HEK293 (cell line): ENCODE measurements around the gene RPS21.

ENCODE experiments used
- GLIS1 ChIP-seq: fragments of 450-650 bp; formaldehyde crosslinking; IDR thresholded peaks from 2 replicates; pipeline ENCODE4 v1.5.1; 2016; ENCODE audit warnings: missing biosample characterization, missing genetic modification characterization
- GLIS2 ChIP-seq: fragments of 450-650 bp; formaldehyde crosslinking; IDR thresholded peaks from 2 replicates; pipeline ENCODE4 v1.5.1; 2016; ENCODE audit warnings: missing biosample characterization, missing genetic modification characterization
- HIC1 ChIP-seq: fragments of 450-650 bp; formaldehyde crosslinking; IDR thresholded peaks from 2 replicates; pipeline ENCODE4 v1.5.1; 2016; ENCODE audit warnings: missing biosample characterization, missing genetic modification characterization
- HOXD13 ChIP-seq: sonication (generic); formaldehyde crosslinking; IDR thresholded peaks from 2 replicates; pipeline ENCODE4 v1.8.0; 2022; ENCODE audit warnings: missing genetic modification reagents, borderline replicate concordance
- IKZF3 ChIP-seq: fragments of 450-650 bp; IDR thresholded peaks from 2 replicates; pipeline ENCODE4 v1.5.0; 2018; ENCODE audit warnings: missing biosample characterization, mild to moderate bottlenecking, missing genetic modification characterization, moderate library complexity
- INSM2 ChIP-seq: fragments of 450-650 bp; formaldehyde crosslinking; IDR thresholded peaks from 2 replicates; pipeline ENCODE4 v1.5.1; 2016; ENCODE audit warnings: missing biosample characterization, missing genetic modification characterization
- KLF1 ChIP-seq: fragments of 450-650 bp; formaldehyde crosslinking; IDR thresholded peaks from 2 replicates; pipeline ENCODE4 v1.5.1; 2016; ENCODE audit warnings: missing biosample characterization, missing genetic modification characterization
- KLF17 ChIP-seq: fragments of 450-650 bp; formaldehyde crosslinking; IDR thresholded peaks from 2 replicates; pipeline ENCODE4 v1.5.1; 2016; ENCODE audit warnings: missing biosample characterization, missing genetic modification characterization
- PRDM1 ChIP-seq: fragments of 450-650 bp; formaldehyde crosslinking; IDR thresholded peaks from 2 replicates; pipeline ENCODE4; 2016; ENCODE audit warnings: missing biosample characterization, missing genetic modification characterization
- REPIN1 ChIP-seq: fragments of 450-650 bp; formaldehyde crosslinking; IDR thresholded peaks from 2 replicates; pipeline ENCODE4 v1.5.1; 2017; ENCODE audit warnings: missing biosample characterization, missing genetic modification characterization, low read depth
- SALL2 ChIP-seq: fragments of 450-650 bp; formaldehyde crosslinking; IDR thresholded peaks from 2 replicates; pipeline ENCODE4 v1.5.0; 2017; ENCODE audit warnings: missing biosample characterization, mild to moderate bottlenecking, missing genetic modification characterization, borderline replicate concordance
- SP3 ChIP-seq: fragments of 450-650 bp; formaldehyde crosslinking; IDR thresholded peaks from 2 replicates; pipeline ENCODE4 v1.5.1; 2016; ENCODE audit warnings: missing biosample characterization, missing genetic modification characterization
- YY2 ChIP-seq: fragments of 450-650 bp; formaldehyde crosslinking; IDR thresholded peaks from 2 replicates; pipeline ENCODE4 v1.5.1; 2016; ENCODE audit warnings: missing biosample characterization, missing genetic modification characterization
- ZNF10 ChIP-seq: fragments of 450-650 bp; formaldehyde crosslinking; IDR thresholded peaks from 2 replicates; pipeline ENCODE4 v1.5.1; 2017; ENCODE audit warnings: missing biosample characterization, missing genetic modification characterization
- ZNF148 ChIP-seq: fragments of 450-650 bp; formaldehyde crosslinking; IDR thresholded peaks from 2 replicates; pipeline ENCODE4 v1.5.0; 2017; ENCODE audit warnings: missing biosample characterization, missing genetic modification characterization, borderline replicate concordance
- ZNF19 ChIP-seq: fragments of 450-650 bp; formaldehyde crosslinking; IDR thresholded peaks from 2 replicates; pipeline ENCODE4; 2016; ENCODE audit warnings: missing biosample characterization, missing genetic modification characterization, low read depth
- ZNF211 ChIP-seq: fragments of 450-650 bp; formaldehyde crosslinking; IDR thresholded peaks from 2 replicates; pipeline ENCODE4 v1.5.1; 2016; ENCODE audit warnings: low read depth, missing biosample characterization, missing genetic modification characterization
- ZNF221 ChIP-seq: fragments of 450-650 bp; formaldehyde crosslinking; IDR thresholded peaks from 2 replicates; pipeline ENCODE4 v1.5.1; 2017; ENCODE audit warnings: missing biosample characterization, missing genetic modification characterization, borderline replicate concordance
- ZNF24 ChIP-seq: fragments of 450-650 bp; formaldehyde crosslinking; IDR thresholded peaks from 2 replicates; pipeline ENCODE4 v1.5.1; 2016; ENCODE audit warnings: missing biosample characterization, missing genetic modification characterization
- ZNF26 ChIP-seq: fragments of 450-650 bp; formaldehyde crosslinking; IDR thresholded peaks from 2 replicates; pipeline ENCODE4 v1.5.1; 2016; ENCODE audit warnings: missing biosample characterization, missing genetic modification characterization
- ZNF292 ChIP-seq: fragments of 450-650 bp; formaldehyde crosslinking; IDR thresholded peaks from 2 replicates; pipeline ENCODE4 v1.5.1; 2016; ENCODE audit warnings: low read depth, missing biosample characterization, missing genetic modification characterization, borderline replicate concordance
- ZNF391 ChIP-seq: fragments of 450-650 bp; formaldehyde crosslinking; IDR thresholded peaks from 2 replicates; pipeline ENCODE4 v1.5.1; 2016; ENCODE audit warnings: low read depth, missing biosample characterization, missing genetic modification characterization, borderline replicate concordance
- ZNF404 ChIP-seq: fragments of 450-650 bp; formaldehyde crosslinking; IDR thresholded peaks from 2 replicates; pipeline ENCODE4 v1.5.1; 2017; ENCODE audit warnings: missing biosample characterization, missing genetic modification characterization
- ZNF416 ChIP-seq: fragments of 450-650 bp; formaldehyde crosslinking; IDR thresholded peaks from 2 replicates; pipeline ENCODE4 v1.5.1; 2016; ENCODE audit warnings: missing biosample characterization, missing genetic modification characterization
- ZNF473 ChIP-seq: fragments of 450-650 bp; formaldehyde crosslinking; IDR thresholded peaks from 2 replicates; pipeline ENCODE4 v1.5.1; 2017; ENCODE audit warnings: missing biosample characterization, missing genetic modification characterization
- ZNF544 ChIP-seq: fragments of 450-650 bp; formaldehyde crosslinking; IDR thresholded peaks from 2 replicates; pipeline ENCODE4 v1.5.0; 2017; ENCODE audit warnings: missing biosample characterization, missing genetic modification characterization
- ZNF585B ChIP-seq: fragments of 450-650 bp; formaldehyde crosslinking; IDR thresholded peaks from 2 replicates; pipeline ENCODE4 v1.5.1; 2016; ENCODE audit warnings: missing biosample characterization, missing genetic modification characterization
- ZNF600 ChIP-seq: fragments of 450-650 bp; formaldehyde crosslinking; IDR thresholded peaks from 2 replicates; pipeline ENCODE4 v1.5.1; 2016; ENCODE audit warnings: missing biosample characterization, missing genetic modification characterization
- ZNF626 ChIP-seq: fragments of 450-650 bp; sonication (Bioruptor Pico); formaldehyde crosslinking; IDR thresholded peaks from 2 replicates; pipeline ENCODE4 v1.5.1; 2018; ENCODE audit warnings: missing biosample characterization, missing genetic modification characterization, inconsistent platforms
- ZNF629 ChIP-seq: fragments of 450-650 bp; formaldehyde crosslinking; IDR thresholded peaks from 2 replicates; pipeline ENCODE4 v1.5.1; 2017; ENCODE audit warnings: missing biosample characterization, missing genetic modification characterization
- ZNF747 ChIP-seq: fragments of 450-650 bp; formaldehyde crosslinking; IDR thresholded peaks from 2 replicates; pipeline ENCODE4 v1.5.1; 2016; ENCODE audit warnings: missing biosample characterization, missing genetic modification characterization
- ZNF76 ChIP-seq: fragments of 450-650 bp; formaldehyde crosslinking; IDR thresholded peaks from 2 replicates; pipeline ENCODE4; 2016; ENCODE audit warnings: low read depth, missing biosample characterization, missing genetic modification characterization, borderline replicate concordance
- ZNF830 ChIP-seq: fragments of 450-650 bp; IDR thresholded peaks from 2 replicates; pipeline ENCODE4 v1.5.0; 2018; ENCODE audit warnings: missing biosample characterization, missing genetic modification characterization, low read depth, mild to moderate bottlenecking, moderate library complexity

RPS21 gene

GRCh38 chr20:62350098-62350628 lies 36.7 kb upstream of the RPS21 start (continued):
- no peak for TF ChIP-seq INSM2 (tag by site-specific recombination)
- no peak for TF ChIP-seq ZNF19
- TF ChIP-seq ZNF292 (tag by site-specific recombination) = no peak
- TF ChIP-seq ZNF544 = no peak
- no peak for TF ChIP-seq ZNF473
- peak; percentile 95 for TF ChIP-seq KLF17 (tag by site-specific recombination)
- TF ChIP-seq IKZF3 (tag by site-specific recombination) = peak; percentile 21; the same call in 1 of the 2 replicates
- TF ChIP-seq ZNF76 (tag by site-specific recombination) = 0 out of 2 replicates have a peak, but pooled peaks have one; percentile 11
- no peak for TF ChIP-seq ZNF221
- no peak for TF ChIP-seq SP3 (tag by site-specific recombination)
- peak; percentile 95 for TF ChIP-seq KLF1 (tag by site-specific recombination)
- TF ChIP-seq GLIS1 (tag by site-specific recombination) = peak; percentile 93
- TF ChIP-seq ZNF600 (tag by site-specific recombination) = 0 out of 2 replicates have a peak, but pooled peaks have one; percentile 44
- no peak for TF ChIP-seq ZNF211
- peak; percentile 59; the same call in 1 of the 2 replicates for TF ChIP-seq GLIS2 (tag by site-specific recombination)
- no peak for TF ChIP-seq PRDM1 (tag by site-specific recombination)
- TF ChIP-seq ZNF626 = no peak
- no peak for TF ChIP-seq ZNF24 (tag by site-specific recombination)
- no peak for TF ChIP-seq ZNF391 (tag by site-specific recombination)
- TF ChIP-seq YY2 = no peak
- TF ChIP-seq ZNF148 (tag by site-specific recombination) = no peak
- no peak for TF ChIP-seq ZNF585B (tag by site-specific recombination)
- no peak for TF ChIP-seq ZNF747 (tag by site-specific recombination)
- 0 out of 2 replicates have a peak, but pooled peaks have one; percentile 23 for TF ChIP-seq ZNF10
- no peak for TF ChIP-seq ZNF404 (tag by site-specific recombination)
- no peak for TF ChIP-seq ZNF26
- no peak for TF ChIP-seq ZNF830 (tag by site-specific recombination)
- no peak for TF ChIP-seq HOXD13 (CRISPR knock-in tag)
- TF ChIP-seq ZNF629 (tag by site-specific recombination) = 0 out of 2 replicates have a peak, but pooled peaks have one; percentile 19
- TF ChIP-seq SALL2 (tag by site-specific recombination) = no peak
- TF ChIP-seq ZNF416 = no peak
- peak; percentile 42; the same call in 1 of the 2 replicates for TF ChIP-seq HIC1 (tag by site-specific recombination)
- no peak for TF ChIP-seq REPIN1
